K562 (cell line): Measurements from ENCODE around the gene SIRT7. TPM values are rescaled to one million over a fixed set of nuclear protein-coding genes. Genes with fewer than 3 reads are reported as not detected.

Experiments
- HNRNPL ChIP-seq: fragments of 200-400 bp; formaldehyde crosslinking; IDR thresholded peaks from 2 replicates; pipeline ENCODE4 v1.6.1; 2017; ENCODE audit warnings: low read depth, mild to moderate bottlenecking, low read length
- PML ChIP-seq: IDR thresholded peaks from 2 replicates; pipeline ENCODE4 v1.6.1; 2012; ENCODE audit warnings: low read length, inconsistent platforms
- TFAP4 ChIP-seq: sonication (generic); formaldehyde crosslinking; IDR thresholded peaks from 2 replicates; pipeline ENCODE4 v1.8.0; 2022; ENCODE audit warnings: missing genetic modification reagents, mild to moderate bottlenecking, moderate library complexity, borderline replicate concordance
- ZNF41 ChIP-seq: fragments of 250-450 bp; sonication (Bioruptor Pico); conservative IDR thresholded peaks from 2 replicates; pipeline ENCODE4 v1.4.0; 2020; ENCODE audit warnings: mild to moderate bottlenecking
- polyA plus RNA-seq, 8 experiments: library from polyadenylated mRNA; depleted of rRNA in 4 of 8; stranded (reverse) in 5 of 8; unstranded in 3 of 8; fragments of >200 nt; fragmentation: Nextera tagmentation in 2 of 8; fragmentation: Illumina TruSeq in 1 of 8; extraction: Ambion mirVana in 2 of 8; extraction: Trizol in 1 of 8; gene quantifications; 2 replicates each; pipeline versions ENCODE4 v1.2.1 to v1.2.3, GENCODE V29; 2011 to 2014; ENCODE audit warnings: inconsistent platforms in 1 of 8, missing spikeins in 1 of 8
- total RNA-seq, 7 experiments: library from RNA; depleted of rRNA in 6 of 7; stranded (reverse); fragments of >200 nt in 6 of 7; fragmentation: Illumina TruSeq in 2 of 7; extraction: Trizol in 2 of 7; gene quantifications; 2 replicates each; pipeline versions ENCODE4 v1.2.1 to v1.2.3, GENCODE V29; 2011 to 2021; ENCODE audit warnings: low replicate concordance in 1 of 7
- TF ChIP-seq, protein P1 (sequence below), 2 experiments: IDR thresholded peaks; 2 replicates each; pipeline ENCODE4 v1.6.1; 2012; ENCODE audit warnings: improper control_type of control experiment in 2 of 2, low read depth in 2 of 2, low read length in 2 of 2, borderline replicate concordance in 1 of 2

SIRT7 gene
- total and polyA plus RNA-seq, 9 of the 15 experiments (the other 6 are each of a cell fraction or from before 2014, with no cell fraction given) = 1.6 to 54.8 (median 20.3) TPM

DNA sequence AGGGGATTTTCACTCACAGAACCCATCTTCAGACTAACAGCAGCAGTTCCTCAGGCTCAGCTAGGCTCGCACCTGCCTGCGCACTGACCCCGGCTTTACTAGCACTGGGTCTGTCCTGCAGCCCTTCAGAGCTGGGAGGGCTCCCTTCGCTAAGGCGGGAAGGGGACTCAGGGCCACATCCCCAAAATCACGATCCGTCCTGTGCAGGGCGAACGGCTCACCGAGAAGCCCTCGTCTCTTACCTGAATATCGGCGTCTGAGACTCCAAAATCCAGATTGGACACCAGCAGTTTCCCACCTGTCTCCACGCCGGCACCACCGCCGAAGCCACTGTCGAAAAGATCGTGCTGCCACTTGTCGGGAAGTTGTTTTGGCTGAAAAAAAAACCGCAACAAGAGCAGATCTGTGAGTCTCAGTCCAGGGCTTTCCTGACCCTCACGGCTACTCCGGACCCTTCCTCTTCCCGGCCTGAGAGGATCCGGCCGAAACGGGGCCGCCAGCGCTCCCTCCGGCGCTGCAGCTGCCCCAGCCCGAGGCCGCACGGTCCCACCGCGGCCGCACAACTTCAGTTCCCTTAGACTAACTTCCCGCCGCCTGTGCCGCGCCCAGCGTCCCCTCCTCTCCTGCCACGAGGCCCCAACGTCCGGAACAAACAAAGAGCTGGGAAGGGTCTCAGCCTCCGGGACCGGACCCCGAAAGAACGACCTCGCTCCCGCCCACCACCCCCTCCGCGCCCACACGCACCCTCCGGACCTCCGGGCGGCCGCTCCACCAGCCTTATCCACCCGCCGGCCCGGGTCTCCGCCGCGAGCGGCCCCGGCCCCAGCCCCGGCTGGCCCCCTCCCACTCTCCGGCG is 27.3 kb downstream of the SIRT7 start (continued):
- TF ChIP-seq TFAP4 (CRISPR knock-in tag) = peak; percentile 29; the same call in 1 of the 2 replicates
- TF ChIP-seq HNRNPL = no peak
- no peak for TF ChIP-seq PML
- TF ChIP-seq ZNF41 (CRISPR knock-in tag) = no peak
- TF ChIP-seq, protein P1, sequence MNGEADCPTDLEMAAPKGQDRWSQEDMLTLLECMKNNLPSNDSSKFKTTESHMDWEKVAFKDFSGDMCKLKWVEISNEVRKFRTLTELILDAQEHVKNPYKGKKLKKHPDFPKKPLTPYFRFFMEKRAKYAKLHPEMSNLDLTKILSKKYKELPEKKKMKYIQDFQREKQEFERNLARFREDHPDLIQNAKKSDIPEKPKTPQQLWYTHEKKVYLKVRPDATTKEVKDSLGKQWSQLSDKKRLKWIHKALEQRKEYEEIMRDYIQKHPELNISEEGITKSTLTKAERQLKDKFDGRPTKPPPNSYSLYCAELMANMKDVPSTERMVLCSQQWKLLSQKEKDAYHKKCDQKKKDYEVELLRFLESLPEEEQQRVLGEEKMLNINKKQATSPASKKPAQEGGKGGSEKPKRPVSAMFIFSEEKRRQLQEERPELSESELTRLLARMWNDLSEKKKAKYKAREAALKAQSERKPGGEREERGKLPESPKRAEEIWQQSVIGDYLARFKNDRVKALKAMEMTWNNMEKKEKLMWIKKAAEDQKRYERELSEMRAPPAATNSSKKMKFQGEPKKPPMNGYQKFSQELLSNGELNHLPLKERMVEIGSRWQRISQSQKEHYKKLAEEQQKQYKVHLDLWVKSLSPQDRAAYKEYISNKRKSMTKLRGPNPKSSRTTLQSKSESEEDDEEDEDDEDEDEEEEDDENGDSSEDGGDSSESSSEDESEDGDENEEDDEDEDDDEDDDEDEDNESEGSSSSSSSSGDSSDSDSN (IDR thresholded peaks at IDR 0.05; ENCODE audit: borderline replicate concordance in 1 of 2, low read depth in 2 of 2, low read length in 2 of 2) = peak in 1 of 2 experiments; percentile 63; a peak in 1 of 4 replicates
- TF ChIP-seq, all 486 proteins: peak for 18
